ENCODE data around the gene MESP1.
A peak's percentile ranks its signal among the peaks of the same experiment; 100 is the strongest.

Gene MESP1

GRCh38 chr15:89781055-89781454, 30.0 kb upstream of the MESP1 start:
- no peak for DNase-seq (ENCODE audit: low spot score)

- no peak for DNase-seq (ENCODE audit: low spot score)
Measured at GRCh38 chr15:89780601-89781000, 29.6 kb upstream of the MESP1 start.

DNA sequence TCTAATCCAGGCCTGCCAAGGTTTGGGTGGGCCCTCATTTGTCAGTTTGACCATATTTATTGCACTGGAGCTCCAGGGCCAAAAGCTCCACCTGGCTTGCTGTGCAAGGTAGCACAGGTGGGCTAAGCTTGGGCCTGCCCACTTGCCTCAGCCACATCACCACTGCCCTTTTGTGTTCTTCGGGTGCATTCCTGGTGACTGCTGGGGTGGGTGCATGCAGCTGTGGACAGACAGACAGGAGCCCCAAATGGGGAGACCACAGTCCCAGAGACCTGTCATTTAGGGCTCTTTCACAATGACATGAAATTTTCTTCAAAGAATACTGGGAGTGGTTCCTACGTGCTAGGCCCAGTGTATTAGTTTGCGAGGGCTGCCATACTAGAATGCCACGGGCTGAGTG, 27.8 kb upstream of the MESP1 start:
- DNase-seq (ENCODE audit: low spot score), result no peak

GRCh38 chr15:89777782-89778380, 26.8 kb upstream of the MESP1 start:
- DNase-seq (ENCODE audit: low spot score), result no peak

DNA sequence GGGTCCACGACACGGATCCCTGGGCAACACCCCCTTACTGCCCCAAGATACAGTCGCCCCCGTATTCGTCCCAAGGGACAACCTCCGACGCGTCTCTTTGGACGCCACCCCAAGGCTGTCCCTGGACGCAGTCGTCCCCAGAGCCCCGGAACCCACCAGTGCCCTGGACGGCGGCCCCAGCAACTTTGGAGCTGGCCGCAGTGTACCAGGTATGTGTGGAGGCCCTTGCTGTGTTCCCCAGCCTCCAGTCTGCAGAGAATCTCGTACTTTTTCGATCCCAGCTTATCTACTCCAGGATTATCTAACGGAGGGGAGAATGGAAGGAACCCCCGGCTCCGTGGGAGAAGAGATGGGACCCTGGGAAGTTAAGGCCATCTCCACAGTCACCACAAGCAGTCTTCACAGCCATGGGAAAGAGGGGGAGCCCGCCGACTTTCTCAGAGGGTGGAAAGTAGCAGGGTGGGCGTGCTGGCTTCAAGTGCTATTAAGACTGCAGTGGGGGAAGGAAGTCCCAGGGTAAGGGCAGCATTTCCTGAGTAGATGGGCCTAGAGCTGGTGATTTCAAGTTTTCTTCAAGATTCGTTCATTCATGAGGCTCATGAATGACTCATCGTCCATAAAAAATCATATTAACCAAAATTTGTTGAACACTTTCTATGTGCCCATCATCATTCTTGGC, 26.2 kb upstream of the MESP1 start:
- DNase-seq (ENCODE audit: low spot score), result no peak

DNA sequence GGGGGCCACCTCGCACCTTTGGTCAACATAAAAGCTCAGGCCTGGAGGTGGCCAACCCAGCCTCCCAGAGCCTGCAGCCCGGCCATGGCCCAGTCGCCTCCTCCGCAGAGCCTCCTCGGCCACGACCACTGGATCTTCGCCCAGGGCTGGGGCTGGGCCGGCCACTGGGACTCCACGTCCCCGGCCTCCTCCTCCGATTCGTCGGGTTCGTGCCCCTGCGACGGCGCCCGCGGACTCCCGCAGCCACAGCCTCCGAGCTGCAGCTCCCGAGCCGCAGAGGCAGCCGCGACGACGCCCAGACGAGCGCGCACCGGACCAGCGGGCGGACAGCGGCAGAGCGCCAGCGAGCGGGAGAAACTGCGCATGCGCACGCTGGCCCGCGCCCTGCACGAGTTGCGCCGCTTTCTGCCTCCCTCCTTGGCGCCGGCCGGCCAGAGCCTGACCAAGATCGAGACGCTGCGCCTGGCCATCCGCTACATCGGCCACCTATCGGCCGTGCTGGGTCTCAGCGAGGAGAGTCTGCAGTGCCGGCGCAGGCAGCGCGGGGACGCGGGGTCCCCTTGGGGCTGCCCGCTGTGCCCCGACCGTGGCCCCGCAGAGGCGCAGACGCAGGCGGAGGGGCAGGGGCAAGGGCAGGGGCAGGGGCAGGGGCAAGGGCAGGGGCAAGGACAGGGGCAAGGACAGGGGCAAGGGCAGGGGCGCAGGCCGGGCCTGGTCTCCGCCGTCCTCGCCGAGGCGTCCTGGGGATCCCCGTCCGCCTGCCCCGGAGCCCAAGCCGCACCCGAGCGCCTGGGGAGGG, 25.4 kb upstream of the MESP1 start, which contains the start of gene MESP2:
Gene MESP2 (plus strand): TSS at position 59 of the 799 bp plus-strand sequence. CDS start 26 bp downstream, at position 85.
- peak; percentile 63 for DNase-seq (ENCODE audit: low spot score)

DNA sequence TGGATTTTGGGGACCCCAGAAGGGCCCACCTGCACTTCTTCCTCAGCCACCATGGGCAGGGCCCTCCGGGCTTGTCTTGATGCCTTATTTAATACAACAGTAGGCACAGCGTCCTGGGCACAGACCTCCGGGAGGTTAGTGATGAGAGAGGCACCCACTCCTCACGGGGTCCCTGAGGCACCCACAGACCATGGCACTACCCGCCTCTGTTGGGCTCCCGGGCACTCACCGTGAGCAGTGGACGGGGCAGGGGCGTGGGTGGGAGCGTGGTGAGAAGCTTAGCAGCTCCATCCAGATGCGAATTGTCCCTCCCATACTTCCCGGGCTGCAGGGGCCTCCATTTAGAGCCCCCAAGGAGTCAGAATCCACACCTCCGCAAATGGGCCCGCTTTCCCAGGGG, 24.8 kb upstream of the MESP1 start:
- no peak for DNase-seq (ENCODE audit: low spot score)

DNA sequence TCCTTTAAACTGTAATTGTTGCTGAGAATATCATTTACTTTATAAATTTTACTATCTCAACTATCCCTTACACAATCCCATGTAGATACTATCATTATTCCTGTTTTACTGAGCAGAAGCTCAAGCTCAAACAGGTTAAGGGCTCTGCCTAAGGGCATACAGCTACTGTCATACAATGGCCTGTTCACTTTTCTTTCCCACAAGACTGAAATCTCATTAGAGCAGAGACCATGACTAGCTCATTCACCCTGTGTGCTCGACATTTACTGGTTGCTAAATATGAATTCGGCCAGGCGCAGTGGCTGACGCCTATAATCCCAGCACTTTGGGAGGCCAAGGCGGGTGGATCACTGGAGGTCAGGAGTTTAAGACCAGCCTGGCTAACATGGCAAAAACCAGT, 23.4 kb upstream of the MESP1 start:
- no peak for DNase-seq (ENCODE audit: low spot score)

GRCh38 chr15:89772932-89773583, 22.0 kb upstream of the MESP1 start:
- DNase-seq (ENCODE audit: low spot score), result no peak

DNA sequence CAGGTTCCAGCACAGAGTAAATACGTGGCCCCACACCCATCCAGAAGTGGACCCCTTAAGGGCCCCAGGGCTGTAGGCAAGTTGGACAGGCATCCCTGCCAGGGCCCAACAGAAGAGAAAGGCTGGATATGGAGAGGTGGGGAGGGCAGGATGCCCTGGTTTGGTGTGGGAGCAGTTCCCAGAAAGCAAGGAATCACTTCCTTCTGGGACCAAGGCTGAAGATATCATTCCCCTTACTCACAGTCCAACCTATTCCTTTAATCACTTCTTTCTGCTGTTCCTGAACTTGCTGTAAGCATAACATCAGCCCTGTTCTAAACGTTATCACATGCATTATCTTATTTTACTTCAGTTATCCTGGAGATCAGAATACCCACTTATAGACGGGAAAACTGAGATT, 19.0 kb upstream of the MESP1 start:
- no peak for DNase-seq (ENCODE audit: low spot score)

GRCh38 chr15:89769366-89769765, 18.3 kb upstream of the MESP1 start:
- DNase-seq (ENCODE audit: low spot score), result no peak

DNA sequence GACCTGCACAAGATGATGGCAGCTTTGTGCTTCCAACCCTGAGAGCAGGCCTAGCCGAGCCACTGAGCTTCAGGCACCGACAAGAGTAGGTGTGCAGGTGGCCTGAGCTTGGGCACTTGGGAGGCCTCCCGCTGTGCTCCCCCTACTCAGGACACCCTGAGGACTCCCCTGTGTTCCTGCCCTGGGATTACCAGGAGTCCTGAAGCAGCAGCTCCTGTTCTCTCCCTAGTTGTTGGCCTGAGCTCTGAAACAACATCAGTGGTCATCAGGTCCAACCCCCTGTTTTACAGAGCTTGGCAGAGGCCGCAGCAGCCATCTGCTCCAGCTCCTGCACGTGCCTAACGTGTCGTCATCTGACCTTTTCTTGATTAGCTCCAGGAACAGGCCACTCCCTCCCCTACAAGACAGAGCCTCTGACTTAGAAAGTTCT, 17.0 kb upstream of the MESP1 start:
- DNase-seq (ENCODE audit: low spot score), result no peak

GRCh38 chr15:89767411-89767915, 16.4 kb upstream of the MESP1 start:
- DNase-seq (ENCODE audit: low spot score), result no peak

DNA sequence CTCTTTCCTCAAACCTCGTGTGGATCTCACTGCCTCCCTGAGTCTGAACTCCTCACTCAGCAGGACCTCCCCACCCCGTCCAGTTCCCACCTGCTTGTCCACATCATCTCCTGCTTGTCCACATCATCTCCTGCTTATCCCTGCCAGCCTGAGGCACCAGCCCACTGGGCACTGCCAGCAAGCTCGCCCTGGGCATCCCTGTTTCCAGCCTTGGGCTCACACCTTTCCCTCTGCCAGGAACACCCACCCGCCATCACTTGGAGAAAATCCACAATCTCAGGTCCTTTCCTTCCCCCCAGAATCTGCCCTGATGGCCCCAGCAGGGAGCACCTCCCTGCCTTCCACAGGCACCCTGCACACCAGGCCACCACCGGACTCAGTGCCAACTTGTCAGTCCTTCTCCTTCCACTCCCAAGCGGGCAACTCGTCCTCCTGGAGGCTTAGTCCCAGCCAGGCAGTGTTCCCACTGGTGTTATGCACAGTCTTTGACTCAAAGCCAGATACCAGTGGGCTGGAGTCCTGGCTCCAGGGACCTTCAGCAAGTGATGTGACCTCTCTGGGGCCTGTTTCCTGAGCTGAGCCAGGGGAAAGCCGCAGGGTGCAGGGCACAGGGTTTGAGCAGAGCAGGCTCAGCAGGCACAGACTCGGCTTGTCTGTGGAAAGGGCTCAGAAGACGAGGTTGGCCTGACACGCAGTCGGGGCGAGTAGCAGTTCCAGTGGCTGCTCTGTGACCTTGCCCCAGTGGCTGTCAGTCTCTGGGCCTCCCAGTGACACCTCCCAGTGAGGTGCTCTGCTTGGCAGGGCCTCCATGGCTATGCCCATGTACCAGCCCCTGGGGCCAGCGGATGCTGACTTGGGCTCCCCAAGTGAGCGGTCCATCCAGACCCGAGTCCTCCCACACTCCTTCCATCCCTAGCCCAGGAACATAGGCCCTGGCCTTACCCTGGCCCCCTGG, 15.6 kb upstream of the MESP1 start:
- no peak for DNase-seq (ENCODE audit: low spot score)

DNA sequence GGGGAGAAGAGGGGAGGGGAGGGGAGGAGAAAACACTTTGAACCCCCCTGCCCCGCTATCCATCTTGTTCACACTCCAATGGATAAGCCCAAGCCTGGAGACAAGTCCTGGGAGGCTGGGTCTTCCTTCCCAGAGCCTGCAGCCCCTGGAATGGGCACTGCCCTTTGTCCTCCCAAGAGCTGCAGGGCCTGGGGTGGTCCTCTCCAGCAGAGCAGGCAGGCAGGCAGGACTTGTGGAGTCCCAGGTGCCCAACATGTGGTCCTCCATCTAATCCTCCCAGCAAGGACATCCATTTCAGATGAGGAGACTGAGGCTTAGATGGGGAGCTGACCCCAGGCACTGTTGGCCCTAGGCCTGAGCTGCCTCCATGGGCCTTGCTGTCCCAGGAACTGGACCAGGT, 14.6 kb upstream of the MESP1 start:
- DNase-seq (ENCODE audit: low spot score), result no peak

DNA sequence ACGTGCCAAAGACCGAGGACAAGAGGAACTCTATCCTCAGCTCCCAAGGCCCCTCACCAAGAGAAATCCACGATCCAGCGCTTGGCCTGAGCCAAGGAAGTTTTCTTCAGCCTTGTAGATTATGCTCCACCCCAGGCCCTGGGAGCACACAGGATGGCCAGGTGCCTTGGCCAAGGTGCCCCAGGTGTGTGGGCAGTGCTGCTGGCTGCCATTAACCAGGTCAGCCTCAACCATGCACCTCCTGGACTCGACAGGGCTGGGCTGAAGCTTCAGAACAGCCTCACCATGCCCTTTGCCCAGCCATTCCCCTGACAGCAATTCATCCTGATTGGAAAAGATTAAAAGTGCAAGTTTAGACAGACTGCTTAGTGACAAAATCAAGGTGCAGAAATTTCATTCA, 10.9 kb upstream of the MESP1 start:
- DNase-seq (ENCODE audit: low spot score), result no peak

DNA sequence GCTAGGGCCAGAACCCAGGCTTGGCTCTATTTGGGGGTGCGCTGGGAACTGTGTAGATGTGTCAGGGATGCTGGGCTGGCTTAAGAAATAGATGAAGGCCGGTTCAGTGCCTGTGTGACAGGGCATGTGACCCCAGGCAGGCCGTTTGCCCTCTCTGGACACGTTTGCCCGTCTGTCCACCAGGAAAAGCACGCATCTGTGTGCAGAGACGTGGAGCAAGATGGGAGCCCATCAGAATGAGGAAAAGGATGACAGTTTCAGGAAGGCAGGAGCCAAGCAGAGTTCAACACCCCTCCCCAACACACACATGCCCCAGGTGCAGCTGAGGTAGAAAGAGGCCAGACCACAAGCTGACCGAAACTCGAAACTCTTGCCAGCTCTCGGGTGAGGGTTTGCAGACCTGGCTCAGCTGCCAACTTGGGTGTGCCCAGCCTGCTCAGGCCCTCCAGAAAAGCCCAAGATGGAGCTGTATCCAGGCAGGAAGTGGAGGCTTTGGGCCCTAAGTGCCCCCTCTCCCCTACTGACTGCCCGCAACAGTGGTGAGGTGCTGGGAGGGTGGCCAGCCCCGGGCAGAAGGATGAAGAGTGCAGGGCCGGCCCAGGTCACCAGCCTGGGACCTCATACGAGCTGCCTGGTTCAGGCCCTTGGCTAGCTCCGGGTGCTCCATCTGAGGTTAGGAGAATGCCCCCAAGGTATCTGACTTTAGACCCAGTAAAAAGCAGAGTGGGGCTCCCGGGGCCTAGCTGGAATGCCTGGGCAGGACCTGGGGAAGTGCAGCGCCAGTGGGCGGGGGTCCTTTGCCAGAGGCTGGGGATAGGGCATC, 10.2 kb upstream of the MESP1 start:
- DNase-seq (ENCODE audit: low spot score), result no peak

DNA sequence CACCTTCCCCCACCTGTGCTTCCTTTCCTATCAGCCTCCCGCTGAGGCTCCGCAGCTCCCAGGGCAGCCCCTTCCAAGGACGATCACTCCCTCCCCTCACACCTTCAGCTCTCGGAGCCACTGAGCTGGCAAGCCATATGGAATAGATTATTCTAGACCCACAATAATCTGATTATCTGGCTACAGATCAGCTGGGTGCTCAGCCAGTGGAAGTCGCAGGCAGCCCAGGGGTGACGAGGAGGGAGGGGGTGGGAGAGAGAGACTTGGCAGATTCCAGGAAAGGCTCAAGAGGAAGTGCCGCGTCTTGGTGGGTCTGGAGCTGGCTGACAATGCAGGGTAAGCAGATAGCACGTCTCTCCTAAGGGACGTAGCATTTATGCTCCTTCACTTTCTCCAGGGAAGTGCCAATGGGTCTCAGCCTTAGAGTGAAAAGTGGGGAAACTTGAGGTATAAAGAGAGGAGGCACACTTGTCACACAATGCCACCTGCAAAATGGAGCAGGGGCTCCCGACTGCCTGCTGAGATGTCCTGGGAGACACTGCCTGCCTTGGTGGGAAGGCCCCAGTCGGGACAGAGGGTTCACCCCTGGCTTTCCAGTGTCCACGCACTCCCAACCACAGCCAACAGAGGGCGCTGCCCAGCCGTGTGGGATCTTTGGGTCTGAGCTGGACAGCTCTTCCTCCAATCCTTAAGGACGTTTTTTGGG, 9.4 kb upstream of the MESP1 start:
- DNase-seq (ENCODE audit: low spot score), result peak; percentile 35

DNA sequence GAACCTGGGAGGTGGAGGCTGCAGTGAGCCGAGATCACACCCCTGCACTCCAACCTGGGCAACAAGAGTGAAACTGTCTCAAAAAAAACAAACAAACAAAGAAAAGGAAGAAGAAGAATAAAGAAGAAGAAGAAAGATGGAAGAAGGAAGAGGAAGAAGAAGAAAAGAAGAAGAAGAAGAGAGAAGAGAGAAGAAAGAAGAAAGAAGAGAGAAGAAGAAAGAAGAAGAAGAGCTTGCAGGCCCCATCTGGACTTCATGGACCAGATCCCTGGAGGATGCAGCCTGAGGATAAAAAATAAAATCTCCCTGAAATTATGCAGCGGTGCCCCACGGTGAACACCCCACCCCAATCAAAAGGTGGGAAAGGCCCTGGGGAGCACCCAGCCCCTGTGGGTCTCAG, 8.8 kb upstream of the MESP1 start:
- DNase-seq (ENCODE audit: low spot score), result no peak

DNA sequence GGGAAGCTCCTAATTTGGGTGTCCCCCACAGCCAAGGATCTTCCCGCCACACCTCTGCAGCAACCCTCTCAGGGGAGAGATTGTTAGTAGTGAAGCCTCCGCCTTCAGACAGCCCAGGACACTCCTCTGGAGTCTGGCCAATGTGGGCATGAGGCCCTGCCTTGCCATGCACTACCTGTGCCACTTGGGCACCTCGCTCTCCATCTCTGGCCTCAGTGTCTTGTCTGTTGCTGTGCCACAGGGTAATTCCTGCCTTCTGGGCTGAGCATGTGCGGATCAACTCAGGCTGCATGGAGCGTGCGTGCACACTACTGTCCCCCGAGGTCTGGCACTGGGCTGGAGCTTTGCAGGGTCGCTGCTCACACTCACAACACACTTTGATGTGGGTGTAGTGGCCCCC, 7.9 kb upstream of the MESP1 start:
- DNase-seq (ENCODE audit: low spot score), result no peak

All from putamen (tissue), 1 donor.